Large intestine (tissue), 3 donors: ENCODE results near the gene ABCC1. TPM values are rescaled to one million over a fixed set of nuclear protein-coding genes. Genes with fewer than 3 reads are reported as not detected.

Experiments used
- DNase-seq, 2 donors: peaks; one replicate each; pipeline versions ENCODE4 v3.0.0 to v3.0.0-alpha.2; 2013
- H3K27ac ChIP-seq: one replicate; pipeline ENCODE4 v1.5.1; 2013; ENCODE audit warnings: low read length
- H3K27me3 ChIP-seq: 2 replicates; pipeline ENCODE4 v1.6.1; 2013; ENCODE audit warnings: low read length; ENCODE audit not compliant: control insufficient read depth, insufficient read depth
- H3K36me3 ChIP-seq: 2 replicates; pipeline ENCODE4 v1.6.1; 2013; ENCODE audit warnings: low read length; ENCODE audit not compliant: control insufficient read depth, insufficient read depth
- H3K4me1 ChIP-seq: one replicate; pipeline ENCODE4 v1.6.1; 2013; ENCODE audit warnings: low read length; ENCODE audit not compliant: control insufficient read depth, insufficient read depth
- H3K4me3 ChIP-seq: one replicate; pipeline ENCODE4 v1.5.1; 2013; ENCODE audit warnings: low read length
- H3K9me3 ChIP-seq: one replicate; pipeline ENCODE4 v1.6.1; 2013; ENCODE audit warnings: mild to moderate bottlenecking, low read depth, low read length, moderate library complexity; ENCODE audit not compliant: control insufficient read depth
- WGBS: methylation state at CpG from one replicate; pipeline ENCODE4 v1.1.5; 2013; ENCODE audit warnings: low lambda C conversion rate; ENCODE audit not compliant: insufficient coverage; 5-methylcytosine and 5-hydroxymethylcytosine counted together
- polyA plus RNA-seq: library from polyadenylated mRNA; unstranded; fragments of 120-200 nt; gene quantifications from one replicate; pipeline ENCODE4 v1.2.1, GENCODE V29; 2013

The ABCC1 gene
- polyA plus RNA-seq, 1 donor: 10.6 TPM

DNA sequence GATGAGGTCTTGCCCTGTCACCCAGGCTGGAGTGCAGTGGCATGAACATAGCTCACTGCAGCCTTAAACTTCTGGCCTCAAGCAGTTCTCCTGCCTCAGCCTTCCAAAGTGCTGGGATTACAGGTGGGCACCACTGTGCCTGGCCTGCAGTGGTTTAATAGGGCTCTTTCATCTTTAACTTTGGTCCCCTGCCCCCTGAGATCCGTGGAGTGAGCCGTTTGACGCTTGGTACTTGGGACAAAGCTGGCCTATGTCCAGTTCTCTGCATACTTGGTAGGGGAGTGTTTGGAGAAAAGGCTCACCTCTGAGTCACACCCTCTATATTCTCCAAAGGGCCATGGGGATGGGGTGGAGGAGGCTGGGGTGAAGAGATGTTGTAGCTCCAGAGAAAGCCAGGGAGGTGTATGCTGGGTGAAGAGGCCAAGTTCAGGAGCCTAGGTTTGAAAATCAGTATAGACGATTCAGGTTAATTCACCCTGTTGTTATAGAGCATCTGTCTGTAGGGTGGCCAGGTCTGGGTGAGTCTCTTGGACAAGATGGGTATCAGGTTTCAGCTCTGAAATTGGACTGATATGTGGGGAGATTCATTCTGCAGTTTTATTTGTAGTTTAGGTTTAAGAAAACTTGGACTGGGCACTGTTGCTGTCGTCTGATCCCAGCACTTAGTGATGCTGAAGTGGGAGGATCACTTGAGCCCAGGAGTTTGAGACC lies 17.6 kb downstream of the ABCC1 start:
- Histone ChIP-seq H3K9me3 (no peaks in the 10 kb centered on the region), H3K4me1 (no peaks in the 10 kb centered on the region), H3K27me3 (no peaks in the 10 kb centered on the region), H3K36me3 (no peaks in the 10 kb centered on the region), H3K4me3 (no peak overlapping the region), H3K27ac (no peak overlapping the region)
- no peak for DNase-seq
- WGBS: no CpG with 5 or more reads among the region's 5 CpGs

DNA sequence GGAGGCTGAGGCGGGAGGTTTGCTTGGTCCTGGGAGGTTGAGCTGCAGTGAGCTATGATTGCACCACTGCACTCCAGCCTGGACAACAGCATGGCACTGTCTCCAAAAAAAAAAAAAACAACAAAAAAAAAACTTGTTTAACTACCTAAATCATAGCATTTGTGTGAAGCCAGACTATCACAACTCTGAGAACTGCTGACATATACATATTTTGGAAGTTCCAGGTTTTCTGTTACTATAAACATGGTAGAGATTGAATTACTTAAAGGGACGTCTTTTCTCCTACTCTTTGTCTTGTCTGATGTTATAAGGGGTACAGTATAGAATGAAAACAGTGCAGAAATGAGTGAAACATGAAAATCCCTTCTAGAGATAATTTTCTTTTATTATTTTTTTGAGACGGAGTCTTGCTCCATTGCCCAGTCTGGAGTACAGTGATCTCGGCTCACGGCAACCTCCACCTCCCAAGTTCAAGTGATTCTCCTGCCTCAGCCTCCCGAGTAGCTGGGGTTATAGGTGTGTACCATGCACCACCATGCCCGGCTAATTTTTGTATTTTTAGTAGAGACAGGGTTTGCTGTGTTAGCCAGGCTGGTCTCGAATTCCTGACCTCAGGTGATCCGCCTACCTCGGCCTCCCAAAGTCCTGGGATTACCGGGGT lies 18.4 kb downstream of the ABCC1 start:
- no peak overlapping the region for H3K4me3 ChIP-seq
- DNase-seq: no peak
- no peaks in the 10 kb centered on the region for H3K36me3 ChIP-seq
- 80% methylated on average over 1 of the region's 11 CpGs for WGBS
- H3K27ac ChIP-seq: no peak overlapping the region
- no peaks in the 10 kb centered on the region for H3K27me3 ChIP-seq
- H3K4me1 ChIP-seq: no peaks in the 10 kb centered on the region
- H3K9me3 ChIP-seq: no peaks in the 10 kb centered on the region

DNA sequence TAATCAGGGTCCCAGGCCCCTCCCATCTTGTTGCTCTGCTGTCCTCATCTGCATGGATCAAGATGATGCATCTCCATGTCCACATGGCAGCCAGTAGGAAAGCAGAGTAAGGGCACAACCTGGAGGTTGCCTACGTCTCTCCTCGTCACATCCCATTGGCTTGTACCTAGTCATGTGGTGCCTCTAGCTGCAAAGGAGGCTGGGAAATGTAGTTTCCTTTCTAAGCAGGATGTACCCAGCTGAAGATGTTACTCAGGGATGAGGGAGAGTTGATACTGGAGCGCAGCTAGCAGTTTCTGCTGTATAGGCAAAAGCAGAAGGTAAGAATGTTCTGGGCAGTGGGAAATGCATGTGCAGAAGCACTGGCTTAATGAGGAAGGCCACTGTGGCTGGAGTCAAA lies 20.8 kb downstream of the ABCC1 start:
- no peaks in the 10 kb centered on the region for H3K27me3 ChIP-seq
- WGBS: no CpG with 5 or more reads among the region's 3 CpGs
- no peak for DNase-seq
- no peak overlapping the region for H3K4me3 ChIP-seq
- H3K4me1 ChIP-seq: no peaks in the 10 kb centered on the region
- H3K36me3 ChIP-seq: no peaks in the 10 kb centered on the region
- H3K9me3 ChIP-seq: no peaks in the 10 kb centered on the region
- no peak overlapping the region for H3K27ac ChIP-seq

DNA sequence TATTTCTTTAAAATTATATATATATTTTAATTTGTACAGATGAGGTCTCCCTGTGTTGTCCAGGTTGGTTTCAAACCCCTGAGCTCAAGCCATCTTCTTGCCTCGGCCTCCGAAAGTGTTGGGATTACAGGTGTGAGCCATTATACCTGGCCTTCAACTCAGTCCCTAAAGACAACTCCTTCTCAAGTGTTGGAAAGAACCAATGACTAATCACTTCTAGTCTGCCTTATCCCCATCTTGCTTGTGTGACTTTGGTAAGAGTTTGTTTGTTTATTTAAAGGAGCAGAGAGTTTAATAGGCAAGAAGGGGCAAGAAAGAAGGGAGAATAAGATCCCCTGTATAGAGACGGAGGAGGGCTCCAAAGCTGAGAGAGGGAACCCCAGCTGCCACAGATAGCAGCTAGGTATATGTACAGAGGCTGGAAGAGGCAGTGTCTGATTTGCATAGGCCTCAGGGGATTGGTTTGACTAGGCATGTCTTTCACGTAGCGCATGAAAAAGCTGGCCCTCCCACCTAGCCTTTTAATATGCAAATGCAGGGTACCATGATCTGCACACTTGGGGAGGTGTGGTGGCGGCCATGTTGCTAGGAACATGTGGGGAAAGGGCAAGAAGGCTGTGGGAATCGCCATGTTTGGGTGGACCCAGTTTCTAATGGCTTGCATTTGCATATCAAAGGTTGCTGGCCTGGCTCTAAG lies 21.5 kb downstream of the ABCC1 start:
- H3K27ac ChIP-seq: no peak overlapping the region
- H3K4me1 ChIP-seq: no peaks in the 10 kb centered on the region
- DNase-seq: no peak
- WGBS: 100% methylated on average over 1 of the region's 7 CpGs
- H3K4me3 ChIP-seq: no peak overlapping the region
- H3K27me3 ChIP-seq: no peaks in the 10 kb centered on the region
- no peaks in the 10 kb centered on the region for H3K36me3 ChIP-seq
- H3K9me3 ChIP-seq: no peaks in the 10 kb centered on the region

DNA sequence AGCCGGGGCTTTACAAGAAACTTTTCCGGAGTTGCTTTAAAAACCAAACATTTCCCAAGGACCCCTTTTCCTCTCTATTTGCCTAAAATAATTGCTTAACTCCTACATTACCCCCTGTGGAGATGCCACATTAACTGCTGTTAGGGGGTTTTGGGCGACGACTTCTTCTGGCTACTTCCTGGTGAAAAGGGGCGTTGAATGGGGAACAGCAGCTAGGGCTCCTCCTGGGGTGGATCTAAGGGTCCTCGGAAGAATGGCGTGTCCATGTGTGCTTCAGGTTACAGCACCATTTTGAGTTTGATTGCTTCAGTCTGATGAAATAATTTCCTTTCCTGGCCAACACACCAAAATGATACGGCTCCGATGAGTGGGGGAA lies 22.0 kb downstream of the ABCC1 start:
- Histone ChIP-seq H3K27me3 (no peaks in the 10 kb centered on the region), H3K4me3 (no peak overlapping the region), H3K4me1 (no peaks in the 10 kb centered on the region), H3K27ac (no peak overlapping the region), H3K9me3 (no peaks in the 10 kb centered on the region), H3K36me3 (no peaks in the 10 kb centered on the region)
- WGBS: 100% methylated on average over 2 of the region's 9 CpGs
- no peak for DNase-seq

DNA sequence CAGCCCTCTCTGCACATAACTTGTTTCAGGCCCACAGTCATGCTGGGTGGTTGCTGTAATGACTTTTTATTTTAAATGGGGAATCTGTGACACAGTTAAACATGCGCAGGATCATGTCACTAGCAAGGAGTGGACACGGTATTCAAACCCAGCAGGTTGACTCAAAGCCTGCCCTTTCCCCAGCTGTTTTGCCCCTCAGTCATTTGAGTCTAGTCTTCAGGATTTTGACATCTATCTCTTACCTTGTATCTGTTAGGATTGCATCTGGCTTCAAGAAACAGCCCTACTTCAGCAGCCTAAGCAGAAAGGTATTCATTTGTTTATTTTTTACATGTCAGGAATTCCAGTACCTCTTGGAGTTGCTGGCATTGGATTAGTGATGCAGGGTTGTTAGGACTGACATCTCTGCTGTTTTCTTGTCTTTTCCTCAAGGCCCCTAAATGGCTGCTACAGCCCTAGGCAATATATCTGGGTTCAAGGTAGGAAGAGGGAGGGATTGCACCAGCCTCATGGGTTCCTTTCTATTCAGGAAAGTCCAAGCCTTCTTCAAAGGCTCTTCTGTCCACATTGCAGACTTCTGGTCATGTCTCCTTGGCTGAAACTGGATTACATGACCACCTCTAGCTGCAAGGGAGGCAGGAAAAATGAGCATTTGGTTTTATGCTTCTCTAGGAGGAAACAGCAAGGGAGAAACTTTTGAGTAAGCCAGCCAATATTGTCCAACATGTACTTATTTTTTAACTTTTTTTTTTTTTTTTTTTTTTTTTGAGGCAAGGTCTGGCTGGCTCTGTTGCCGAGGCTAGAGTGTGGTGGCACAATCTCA lies 22.8 kb downstream of the ABCC1 start:
- no CpG with 5 or more reads among the region's 3 CpGs for WGBS
- H3K27ac ChIP-seq: no peak overlapping the region

DNA sequence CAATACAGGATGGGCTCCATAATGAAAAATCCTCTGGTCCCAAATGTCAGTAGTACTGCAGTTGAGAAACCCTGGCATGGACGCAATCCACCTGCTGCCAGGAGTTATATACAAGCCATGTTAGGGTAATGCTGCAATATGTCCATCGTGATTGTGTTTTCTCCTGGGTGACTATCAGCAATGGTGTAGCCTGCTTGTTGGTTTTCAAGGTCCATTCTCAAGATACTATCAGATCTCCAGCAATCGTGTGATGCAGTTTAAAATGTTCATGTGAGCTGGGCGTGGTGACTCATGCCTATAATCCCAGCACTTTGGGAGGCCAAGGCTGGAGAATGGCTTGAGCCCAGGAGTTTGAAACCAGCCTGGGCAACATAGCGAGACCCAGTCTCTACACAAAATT lies 24.0 kb downstream of the ABCC1 start:
- no peaks in the 10 kb centered on the region for H3K27me3 ChIP-seq
- H3K4me3 ChIP-seq: no peak overlapping the region
- no peaks in the 10 kb centered on the region for H3K4me1 ChIP-seq
- H3K27ac ChIP-seq: no peak overlapping the region
- no peaks in the 10 kb centered on the region for H3K9me3 ChIP-seq
- WGBS: no CpG with 5 or more reads among the region's 5 CpGs
- DNase-seq: no peak
- H3K36me3 ChIP-seq: no peaks in the 10 kb centered on the region

More for the DNA sequence above, 22.8 kb downstream of the ABCC1 start:
- no peaks in the 10 kb centered on the region for H3K27me3 ChIP-seq
- H3K36me3 ChIP-seq: no peaks in the 10 kb centered on the region
- H3K4me1 ChIP-seq: no peaks in the 10 kb centered on the region
- no peaks in the 10 kb centered on the region for H3K9me3 ChIP-seq
- no peak overlapping the region for H3K4me3 ChIP-seq
- DNase-seq: no peak

DNA sequence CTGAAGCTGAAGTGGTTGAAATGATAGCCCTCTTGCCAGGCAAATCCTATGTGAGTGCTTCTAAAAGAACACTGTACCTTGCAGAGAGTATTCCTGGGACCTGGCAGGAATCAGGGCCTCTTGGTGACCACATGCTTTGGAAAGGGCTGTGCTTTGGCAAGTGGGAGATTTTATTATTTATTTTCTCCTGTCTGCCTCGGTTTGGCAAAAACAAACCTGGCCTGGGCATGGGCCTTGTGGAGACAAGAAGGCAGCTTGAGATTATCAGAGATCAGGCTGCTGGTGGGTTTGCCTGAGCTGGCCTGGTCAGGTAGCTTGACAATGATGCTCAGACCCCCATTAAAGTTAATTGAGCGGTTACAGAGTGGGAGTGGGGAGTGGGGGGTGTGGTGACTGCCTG lies 24.6 kb downstream of the ABCC1 start:
- no peak overlapping the region for H3K27ac ChIP-seq
- no peaks in the 10 kb centered on the region for H3K36me3 ChIP-seq
- no peaks in the 10 kb centered on the region for H3K9me3 ChIP-seq
- no peak overlapping the region for H3K4me3 ChIP-seq
- H3K4me1 ChIP-seq: no peaks in the 10 kb centered on the region
- no peaks in the 10 kb centered on the region for H3K27me3 ChIP-seq
- DNase-seq: no peak
- 80% methylated on average over 1 of the region's 2 CpGs for WGBS

DNA sequence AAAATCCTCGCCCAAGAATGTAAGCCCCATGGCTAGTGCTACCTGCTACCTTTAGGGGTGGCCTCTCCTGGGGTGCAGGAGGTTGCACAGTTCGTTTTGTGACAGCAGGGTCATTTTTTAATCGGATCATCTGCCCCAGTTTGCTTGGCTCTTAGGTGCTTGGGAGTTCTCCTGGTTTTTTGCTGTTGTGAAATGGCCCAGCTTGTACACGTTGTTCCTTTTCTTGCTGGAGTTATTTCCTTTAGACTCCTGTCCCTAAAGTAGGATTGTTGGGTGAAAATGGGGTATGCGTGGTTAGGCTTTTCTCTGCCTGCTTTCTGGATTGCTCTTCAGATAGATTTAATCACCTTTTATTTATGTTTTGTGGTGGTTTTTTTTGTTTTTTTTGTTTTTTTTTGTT lies 25.8 kb downstream of the ABCC1 start:
- no peaks in the 10 kb centered on the region for H3K27me3 ChIP-seq
- H3K9me3 ChIP-seq: no peaks in the 10 kb centered on the region
- no peak overlapping the region for H3K27ac ChIP-seq
- H3K4me1 ChIP-seq: no peaks in the 10 kb centered on the region
- WGBS: no CpG with 5 or more reads among the region's 5 CpGs
- H3K4me3 ChIP-seq: no peak overlapping the region
- DNase-seq: no peak
- no peaks in the 10 kb centered on the region for H3K36me3 ChIP-seq

DNA sequence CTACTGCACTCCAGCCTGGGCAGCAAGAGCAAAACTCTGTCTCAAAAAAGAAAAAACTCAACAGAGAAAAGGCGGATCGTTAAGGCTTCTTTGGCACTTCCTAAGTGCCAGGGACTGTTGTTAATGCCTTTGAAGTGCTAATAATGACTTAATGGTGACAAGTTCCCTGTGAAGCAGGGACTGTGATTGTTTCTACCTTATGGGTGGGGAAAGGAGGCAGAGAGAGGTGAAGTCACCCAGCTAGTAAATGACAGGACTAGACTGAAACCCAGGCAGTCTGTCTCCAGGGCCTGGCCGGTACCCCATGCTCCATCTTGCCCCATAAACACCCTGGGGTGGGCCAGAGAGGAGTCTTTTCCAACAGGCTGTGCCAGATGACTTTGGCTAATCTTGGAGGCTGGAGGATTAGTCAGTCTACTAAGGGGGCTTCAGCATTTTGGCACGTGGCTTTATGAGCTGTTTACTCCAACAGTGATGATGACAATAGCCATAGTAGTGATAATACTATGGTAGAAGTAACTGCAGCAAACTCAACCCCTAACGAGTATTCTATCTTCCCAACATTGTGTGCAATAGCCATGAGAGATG lies 26.9 kb downstream of the ABCC1 start:
- Histone ChIP-seq H3K4me3 (no peak overlapping the region), H3K27me3 (no peaks in the 10 kb centered on the region), H3K9me3 (no peaks in the 10 kb centered on the region), H3K27ac (no peak overlapping the region), H3K4me1 (no peaks in the 10 kb centered on the region), H3K36me3 (no peaks in the 10 kb centered on the region)
- no CpG with 5 or more reads among the region's 5 CpGs for WGBS
- DNase-seq: no peak
